ENCODE data around the gene AGR2.

The AGR2 gene

GRCh38 chr7:16812542-16813231, 7.9 kb upstream of the AGR2 start:
- no peak for DNase-seq

DNA sequence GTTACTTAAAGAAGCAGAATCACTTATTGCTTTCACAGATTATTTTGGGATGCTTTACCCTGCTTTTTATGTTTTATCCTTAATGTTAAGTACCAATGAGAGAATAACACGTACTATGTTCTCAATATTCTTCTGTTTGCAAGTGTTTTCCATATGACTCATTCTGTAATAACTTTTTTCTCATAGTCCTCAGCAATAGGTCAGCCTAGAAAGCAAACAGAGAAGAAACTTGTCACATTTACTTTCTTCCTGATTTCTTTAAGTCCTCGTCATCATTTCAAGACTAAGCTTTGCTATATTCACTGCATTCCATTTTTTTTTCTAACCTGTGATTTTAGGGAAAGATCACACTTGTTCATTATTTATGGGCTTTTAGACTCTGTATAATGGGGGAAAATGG, 6.8 kb upstream of the AGR2 start:
- no peak for DNase-seq

DNA sequence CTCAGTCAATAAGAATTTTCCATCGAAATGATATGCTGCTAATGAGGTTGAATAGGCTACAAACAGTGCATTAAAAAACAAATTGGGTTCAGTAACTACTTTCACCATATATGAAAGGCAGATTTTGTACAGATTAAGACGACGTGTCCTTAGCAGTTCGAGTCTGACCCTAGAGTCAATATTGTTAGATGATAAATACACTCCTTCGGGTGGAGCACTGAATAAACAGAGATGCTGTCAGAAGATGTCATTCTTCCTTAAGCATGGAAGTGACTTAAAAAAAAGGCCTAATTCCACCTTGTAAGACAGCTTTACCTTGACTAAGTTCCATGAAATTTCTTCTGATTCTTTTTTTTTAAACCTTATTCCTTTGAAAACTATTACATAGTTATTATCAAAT, 5.8 kb upstream of the AGR2 start:
- no peak for DNase-seq

- no peak for DNase-seq
Measured at GRCh38 chr7:16810112-16810511, 5.3 kb upstream of the AGR2 start.

DNA sequence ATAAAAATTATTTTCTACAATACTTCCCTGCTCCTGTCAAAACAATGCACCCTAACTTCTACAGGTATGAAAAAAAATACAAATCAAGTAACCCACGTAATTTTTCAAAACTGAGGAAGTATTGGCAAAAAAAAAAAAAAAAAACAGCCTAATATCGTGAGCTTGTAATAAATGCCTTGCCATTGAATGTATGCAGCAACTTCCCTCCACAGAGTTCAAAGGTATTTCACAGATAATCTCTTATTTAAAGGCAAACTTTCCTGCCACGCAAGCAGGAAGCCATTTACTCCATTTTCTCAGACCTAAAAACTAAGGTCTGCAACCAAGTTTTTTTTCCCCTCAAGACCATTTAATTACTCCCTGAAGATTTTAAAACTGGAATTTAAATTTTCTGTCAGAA, 642 bp upstream of the AGR2 start:
- DNase-seq = no peak

DNA sequence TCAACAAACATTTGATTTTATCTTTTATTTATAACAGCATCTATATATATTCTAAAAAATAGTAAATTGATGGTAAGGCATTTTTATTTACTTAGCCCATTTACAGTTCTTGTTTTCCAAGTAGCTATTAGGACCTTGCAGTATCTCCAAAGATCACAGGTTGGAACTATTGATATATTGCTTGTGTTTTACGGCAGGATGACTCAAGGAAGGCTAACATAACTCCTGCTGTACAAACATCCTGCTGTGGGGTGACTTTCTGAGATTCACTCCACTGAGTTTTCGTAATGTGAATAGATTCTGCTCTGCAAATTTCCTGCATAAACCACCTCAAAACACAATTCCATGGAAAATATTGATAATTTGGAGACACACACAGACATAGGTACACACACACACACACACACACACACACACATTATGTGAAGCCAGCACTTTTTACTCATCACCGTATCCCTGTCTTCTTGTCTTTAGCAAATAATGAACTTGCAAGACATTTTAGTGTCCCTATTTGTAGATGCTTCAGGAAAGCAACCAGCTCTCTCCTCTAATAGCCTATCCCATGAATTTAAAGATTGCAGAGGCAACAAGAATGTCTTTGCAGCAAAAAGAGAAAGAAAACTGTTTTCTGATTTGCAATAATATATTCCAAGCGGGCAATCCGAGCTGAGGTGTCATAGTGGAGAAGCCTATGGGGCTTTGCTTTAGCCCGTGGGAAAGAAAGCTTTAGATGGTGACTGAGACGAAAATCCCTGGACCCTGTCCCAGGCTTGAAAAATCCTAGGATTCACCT, 722 bp downstream of the AGR2 start:
- DNase-seq = no peak

DNA sequence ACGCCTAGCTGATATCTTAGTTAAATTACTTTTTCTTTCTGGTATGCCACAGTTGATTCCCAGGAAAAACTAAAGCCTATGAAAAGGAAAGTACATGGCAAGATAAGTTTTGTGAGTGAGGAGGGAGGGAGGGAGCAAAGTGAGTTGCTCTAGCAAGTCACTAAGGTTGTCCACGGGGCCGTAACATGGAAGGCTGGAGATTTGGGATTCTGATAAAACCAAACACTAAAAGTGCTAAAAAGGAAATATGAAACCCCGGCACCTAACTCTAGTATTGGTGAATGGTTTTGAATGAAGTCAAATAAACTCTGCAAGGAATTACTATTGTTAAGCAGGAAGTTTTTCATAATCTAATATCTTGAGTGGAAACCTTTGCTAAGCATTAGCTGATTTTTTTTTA, 1.7 kb downstream of the AGR2 start:
- no peak for DNase-seq

- DNase-seq = no peak
Measured at GRCh38 chr7:16801579-16801978, 3.2 kb downstream of the AGR2 start.

- no peak for DNase-seq
Measured at GRCh38 chr7:16801111-16801542, 3.7 kb downstream of the AGR2 start.

GRCh38 chr7:16795624-16796023, 9.2 kb downstream of the AGR2 start:
- DNase-seq = no peak

- DNase-seq = no peak
Measured at GRCh38 chr7:16794986-16795385, 9.8 kb downstream of the AGR2 start.

DNA sequence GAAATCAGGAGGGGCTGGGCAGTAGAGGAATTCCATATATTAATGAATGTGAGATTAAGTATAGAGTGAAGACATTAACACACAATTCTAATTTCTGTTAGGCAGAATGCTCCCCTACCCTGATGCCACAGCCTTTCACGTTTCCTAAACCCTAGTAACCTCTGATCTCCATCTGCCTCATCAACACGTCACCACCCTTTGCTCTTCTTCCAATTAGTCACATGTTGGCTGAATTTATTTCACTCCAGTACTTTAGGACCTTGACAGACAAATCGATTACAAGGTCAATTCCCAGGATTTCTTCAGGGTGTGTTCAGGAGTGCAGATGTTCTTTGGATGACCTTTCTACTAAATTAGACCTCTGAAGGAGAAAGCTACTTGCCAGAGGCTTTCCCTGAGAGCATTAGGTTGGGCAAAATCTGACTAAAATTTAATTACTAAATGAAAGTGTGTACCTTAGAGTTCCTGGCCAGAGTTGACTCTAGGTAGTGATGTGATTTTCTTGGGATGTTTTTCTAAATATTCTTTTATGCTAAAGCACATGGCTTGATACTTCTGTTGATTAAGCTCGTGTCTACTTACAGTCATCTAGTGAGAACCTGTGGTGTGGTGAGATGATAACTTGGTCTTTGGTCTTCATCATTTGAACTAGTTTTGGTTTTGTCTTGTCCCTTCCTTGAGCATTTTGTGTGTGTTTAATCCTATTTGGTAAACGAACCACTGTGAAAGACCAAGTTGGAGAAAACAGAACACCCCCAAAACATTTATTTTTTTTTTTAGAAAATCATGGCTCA, 12.7 kb downstream of the AGR2 start:
- DNase-seq = no peak

GRCh38 chr7:16791071-16791470, 13.7 kb downstream of the AGR2 start:
- no peak for DNase-seq

GRCh38 chr7:16787127-16787526, 17.7 kb downstream of the AGR2 start:
- no peak for DNase-seq

DNA sequence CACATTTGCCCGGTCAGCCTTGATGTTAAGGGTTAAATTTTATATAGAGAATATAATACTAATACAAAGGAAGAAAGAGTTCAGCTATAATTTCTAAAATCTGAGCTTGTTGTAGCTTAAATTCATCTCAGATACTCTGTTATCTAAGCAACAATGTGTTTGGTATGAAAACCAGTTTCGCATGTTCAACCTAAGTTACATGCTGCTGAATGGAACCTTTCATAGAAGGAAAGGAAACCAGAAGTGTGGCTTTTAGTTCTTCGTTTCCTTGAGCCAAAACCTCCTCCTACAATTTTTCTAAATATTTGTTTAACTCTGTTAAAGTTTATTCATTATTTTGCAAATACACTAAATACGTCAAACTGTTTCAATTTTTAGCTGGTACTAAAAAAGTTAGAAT, 18.5 kb downstream of the AGR2 start:
- DNase-seq = no peak

- no peak for DNase-seq
Measured at GRCh38 chr7:16785846-16786245, 19.0 kb downstream of the AGR2 start.

GRCh38 chr7:16785321-16785720, 19.5 kb downstream of the AGR2 start:
- no peak for DNase-seq

DNA sequence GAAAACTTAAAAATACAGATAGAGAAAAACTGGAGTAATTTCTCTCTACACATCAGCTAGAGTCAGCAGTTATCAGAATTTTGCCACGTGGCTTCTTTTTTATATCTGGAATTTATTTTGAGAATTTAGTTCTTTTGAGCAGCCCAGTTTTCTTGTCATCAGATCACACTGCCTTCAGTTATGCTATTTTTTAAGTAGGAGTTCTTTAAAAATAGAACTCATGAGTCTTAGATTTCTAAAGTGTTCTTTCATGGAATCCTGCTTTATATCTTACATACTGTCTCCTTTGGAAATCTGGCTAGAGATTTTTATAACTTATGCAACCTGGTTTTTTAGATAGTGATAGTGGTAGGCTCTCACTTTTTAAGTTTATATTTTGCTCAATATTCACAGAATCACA, 24.2 kb downstream of the AGR2 start:
- DNase-seq = no peak

GRCh38 chr7:16779051-16779450, 25.7 kb downstream of the AGR2 start:
- DNase-seq = no peak

GRCh38 chr7:16778476-16778875, 26.3 kb downstream of the AGR2 start:
- no peak for DNase-seq

DNA sequence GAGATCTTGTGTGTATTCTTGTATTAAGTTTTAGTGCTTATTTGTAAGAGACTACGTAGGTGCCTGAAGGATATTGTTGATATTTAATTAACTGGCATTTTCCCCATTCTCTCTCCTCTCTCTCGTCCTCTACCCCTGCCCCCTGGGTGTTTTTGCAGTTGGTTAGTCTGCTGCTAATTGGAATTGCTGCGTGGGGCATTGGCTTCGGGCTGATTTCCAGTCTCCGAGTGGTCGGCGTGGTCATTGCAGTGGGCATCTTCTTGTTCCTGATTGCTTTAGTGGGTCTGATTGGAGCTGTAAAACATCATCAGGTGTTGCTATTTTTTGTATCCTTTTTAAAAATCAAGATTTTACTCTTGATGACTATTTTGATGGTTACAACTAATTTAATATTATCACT, 28.7 kb downstream of the AGR2 start:
- DNase-seq = no peak

GRCh38 chr7:16774986-16775385, 29.8 kb downstream of the AGR2 start:
- no peak for DNase-seq

GRCh38 chr7:16774294-16774693, 30.5 kb downstream of the AGR2 start:
- no peak for DNase-seq

DNA sequence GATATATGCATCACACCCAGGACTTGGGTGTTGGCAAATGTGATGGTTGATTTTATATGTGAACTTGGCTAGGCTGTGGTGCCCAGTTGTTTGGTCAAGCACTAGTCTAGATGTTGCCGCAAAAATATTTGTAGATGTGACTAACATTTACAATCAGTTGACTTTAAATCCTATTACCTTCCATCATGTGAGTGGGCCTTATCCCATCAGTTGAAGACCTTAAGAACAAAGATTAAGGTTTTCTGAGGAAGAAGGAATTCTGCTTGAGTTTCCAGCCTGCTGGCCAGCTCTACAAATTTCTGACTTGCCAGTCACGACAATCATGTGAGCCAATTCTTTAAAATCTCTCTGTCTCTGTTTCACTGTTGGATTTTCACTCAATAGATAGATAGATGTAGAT, 30.9 kb downstream of the AGR2 start:
- no peak for DNase-seq

Measured in right forelimb (tissue), 1 donor.